Calu3 (cell line): ENCODE data around the gene LAS1L. TPM values are rescaled to one million over a fixed set of nuclear protein-coding genes. Genes with fewer than 3 reads are reported as not detected.
"Not testable (repeated sequence)": the region's sequence is repeated elsewhere in the genome, so short reads cannot be mapped to it uniquely, and the experiment has no call there.

Source experiments
- BruUV-seq: library from RNA; stranded (reverse); fragments of 400-500 nt; replicated peaks from 2 replicates; lab custom pipeline; 2021; lab: Mats Ljungman, UMichigan
- CTCF ChIA-PET: fragments of 300-600 bp; sonication (Branson Sonifier 250); formaldehyde crosslinking; loops from one replicate; lab custom pipeline; 2022; ENCODE audit warnings: antibody characterized with exemption; lab: Charles Lee
- DNase-seq: peaks from one replicate; pipeline ENCODE4 v3.0.0; 2022
- H3K27ac Mint-ChIP-seq: one replicate; pipeline ENCODE4 v1.8.0; 2022; ENCODE audit warnings: mixed read lengths; ENCODE audit not compliant: unreplicated experiment
- H3K27me3 Mint-ChIP-seq: one replicate; pipeline ENCODE4 v1.8.0; 2022; ENCODE audit warnings: mixed read lengths; ENCODE audit not compliant: unreplicated experiment
- H3K36me3 Mint-ChIP-seq: one replicate; pipeline ENCODE4 v1.8.0; 2022; ENCODE audit warnings: mild to moderate bottlenecking, moderate library complexity, mixed read lengths; ENCODE audit not compliant: insufficient read depth, unreplicated experiment
- H3K4me1 Mint-ChIP-seq: one replicate; pipeline ENCODE4 v1.8.0; 2022; ENCODE audit warnings: mild to moderate bottlenecking, low read depth, mixed read lengths; ENCODE audit not compliant: unreplicated experiment
- H3K4me3 Mint-ChIP-seq: one replicate; pipeline ENCODE4 v1.8.0; 2022; ENCODE audit warnings: mild to moderate bottlenecking, low read depth, moderate library complexity, mixed read lengths; ENCODE audit not compliant: unreplicated experiment
- H3K9me3 Mint-ChIP-seq: one replicate; pipeline ENCODE4 v1.8.0; 2022; ENCODE audit warnings: low read depth, mixed read lengths; ENCODE audit not compliant: unreplicated experiment
- intact Hi-C: fragments of 100-400 bp; cut with micrococcal nuclease; formaldehyde crosslinking; loops from one replicate; pipeline ENCODE4 v1.10.0; 2022; ENCODE audit not compliant: unreplicated experiment
- total RNA-seq: library from RNA; stranded (reverse); gene quantifications from 2 replicates; pipeline ENCODE4 v1.2.3, GENCODE V29; 2022
- TF ChIP-seq, protein P1 (sequence below): fragments of 200-600 bp; IDR thresholded peaks from one replicate; pipeline ENCODE4 v1.8.0; 2022; ENCODE audit warnings: antibody characterized with exemption; ENCODE audit not compliant: unreplicated experiment

Gene LAS1L
- total RNA-seq, 1 experiment from 2014 or later = 55.2 TPM

DNA sequence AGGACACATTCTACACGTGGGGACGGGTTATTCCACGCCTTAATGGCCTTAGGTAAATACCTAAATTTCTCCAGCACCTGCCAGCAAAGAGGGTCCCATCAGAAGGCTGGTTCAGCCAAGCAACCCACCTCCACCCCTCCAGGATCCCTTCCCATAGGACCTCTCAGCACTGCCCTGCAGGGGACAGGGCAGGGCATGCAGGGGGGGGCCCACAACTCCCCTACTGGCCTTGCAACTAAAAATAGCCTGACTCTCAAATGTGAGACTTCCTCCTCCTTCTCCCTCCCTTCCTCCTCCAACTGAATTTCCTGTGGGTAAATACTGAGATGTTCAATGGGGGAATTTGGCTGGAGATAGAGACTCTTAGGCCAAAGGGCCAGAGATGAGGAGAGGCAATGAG is 6.3 kb downstream of the LAS1L start:
- peaks cover 10% of the 10 kb centered on the region for H3K4me1 Mint-ChIP-seq
- intact Hi-C loops = no loop called here
- TF ChIP-seq, protein P1, sequence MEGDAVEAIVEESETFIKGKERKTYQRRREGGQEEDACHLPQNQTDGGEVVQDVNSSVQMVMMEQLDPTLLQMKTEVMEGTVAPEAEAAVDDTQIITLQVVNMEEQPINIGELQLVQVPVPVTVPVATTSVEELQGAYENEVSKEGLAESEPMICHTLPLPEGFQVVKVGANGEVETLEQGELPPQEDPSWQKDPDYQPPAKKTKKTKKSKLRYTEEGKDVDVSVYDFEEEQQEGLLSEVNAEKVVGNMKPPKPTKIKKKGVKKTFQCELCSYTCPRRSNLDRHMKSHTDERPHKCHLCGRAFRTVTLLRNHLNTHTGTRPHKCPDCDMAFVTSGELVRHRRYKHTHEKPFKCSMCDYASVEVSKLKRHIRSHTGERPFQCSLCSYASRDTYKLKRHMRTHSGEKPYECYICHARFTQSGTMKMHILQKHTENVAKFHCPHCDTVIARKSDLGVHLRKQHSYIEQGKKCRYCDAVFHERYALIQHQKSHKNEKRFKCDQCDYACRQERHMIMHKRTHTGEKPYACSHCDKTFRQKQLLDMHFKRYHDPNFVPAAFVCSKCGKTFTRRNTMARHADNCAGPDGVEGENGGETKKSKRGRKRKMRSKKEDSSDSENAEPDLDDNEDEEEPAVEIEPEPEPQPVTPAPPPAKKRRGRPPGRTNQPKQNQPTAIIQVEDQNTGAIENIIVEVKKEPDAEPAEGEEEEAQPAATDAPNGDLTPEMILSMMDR = no peak
- H3K27ac Mint-ChIP-seq = no peak overlapping the region
- H3K4me3 Mint-ChIP-seq = no peak overlapping the region
- CTCF ChIA-PET = no interaction called here
- no peaks in the 10 kb centered on the region for H3K27me3 Mint-ChIP-seq
- BruUV-seq = no TSS peak
- H3K36me3 Mint-ChIP-seq = peaks cover 32% of the 10 kb centered on the region
- no peak for DNase-seq
- no peaks in the 10 kb centered on the region for H3K9me3 Mint-ChIP-seq

DNA sequence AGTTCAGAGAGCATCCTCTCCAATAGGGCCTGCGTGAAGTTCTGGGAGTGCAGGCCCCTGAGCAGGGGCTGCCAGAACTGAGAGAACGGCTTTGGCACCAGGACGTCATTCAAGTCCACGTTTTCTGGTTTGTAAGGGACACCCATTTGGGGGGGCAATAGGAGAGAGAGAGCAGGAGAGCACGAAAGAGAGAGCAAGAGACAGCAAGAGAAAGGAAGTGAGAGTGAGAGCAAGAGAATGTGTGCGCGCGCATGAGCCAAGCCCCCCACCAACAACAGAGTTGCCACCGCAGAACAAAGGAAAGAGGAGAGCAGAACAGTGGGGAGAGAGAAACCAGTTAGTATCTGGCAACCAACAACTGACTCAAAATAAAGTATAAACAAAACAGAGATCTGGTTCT is 10.4 kb downstream of the LAS1L start:
- no TSS peak for BruUV-seq
- Mint-ChIP-seq H3K9me3 (no peaks in the 10 kb centered on the region), H3K4me1 (no peaks in the 10 kb centered on the region), H3K27ac (no peak overlapping the region), H3K36me3 (peaks cover 27% of the 10 kb centered on the region), H3K27me3 (no peaks in the 10 kb centered on the region), H3K4me3 (no peak overlapping the region)
- CTCF ChIA-PET = no interaction called here
- intact Hi-C loops = no loop called here
- DNase-seq = no peak
- TF ChIP-seq, protein P1 = no peak

DNA sequence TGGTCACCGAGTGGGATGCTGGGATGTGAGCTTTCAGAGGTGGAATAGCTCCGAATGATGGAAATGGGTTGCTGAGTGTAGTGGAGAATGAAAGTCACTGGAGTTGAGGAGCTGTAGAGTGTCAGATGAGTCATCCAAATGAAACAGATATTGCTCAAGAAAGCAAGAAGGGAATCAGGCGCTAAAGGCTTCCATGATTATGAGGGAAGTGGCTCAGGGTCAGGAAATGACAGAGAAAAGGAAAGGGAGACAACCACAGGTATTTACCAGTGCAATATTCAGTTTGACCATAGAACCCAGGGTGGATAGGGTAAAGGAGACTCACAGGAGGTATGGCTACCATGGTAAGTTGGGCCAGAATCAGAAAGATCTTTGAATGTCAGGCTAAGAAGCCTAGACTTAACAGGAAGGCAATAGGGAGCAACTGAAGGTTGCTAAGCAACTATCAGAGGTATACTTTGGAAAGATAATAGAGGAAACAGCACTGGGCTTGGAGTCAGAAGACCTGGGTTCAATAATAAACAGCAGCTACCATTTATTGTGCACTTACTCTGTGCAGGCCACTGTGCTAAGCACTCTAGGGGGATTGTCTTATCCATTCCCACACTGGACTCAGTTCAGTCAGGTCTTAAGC is 11.7 kb downstream of the LAS1L start:
- Mint-ChIP-seq H3K27me3 (no peaks in the 10 kb centered on the region), H3K27ac (no peak overlapping the region), H3K36me3 (peaks cover 32% of the 10 kb centered on the region), H3K4me3 (no peak overlapping the region), H3K4me1 (no peaks in the 10 kb centered on the region), H3K9me3 (no peaks in the 10 kb centered on the region)
- intact Hi-C loops = no loop called here
- no peak for DNase-seq
- no TSS peak for BruUV-seq
- CTCF ChIA-PET = no interaction called here
- TF ChIP-seq, protein P1 = no peak

DNA sequence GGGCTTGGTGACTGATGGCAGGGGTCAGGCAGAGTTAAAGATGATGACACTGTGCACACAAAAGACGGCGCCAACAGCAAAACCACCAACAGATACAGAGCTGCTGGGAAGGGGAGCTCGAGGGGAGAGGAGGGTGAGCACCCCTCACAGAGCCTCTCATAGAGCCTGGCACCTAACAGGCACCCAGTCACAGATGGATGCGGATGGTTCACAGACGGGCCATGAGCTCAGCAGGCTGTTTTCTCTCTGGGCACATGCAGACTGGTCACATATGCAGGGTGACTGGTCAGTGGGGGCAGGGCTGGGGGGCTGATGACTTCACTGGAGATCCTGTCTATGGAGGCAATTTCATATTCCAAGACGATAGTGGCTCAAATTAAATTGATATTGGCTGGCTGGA is 15.1 kb downstream of the LAS1L start:
- H3K4me1 Mint-ChIP-seq, CTCF ChIA-PET, H3K9me3 Mint-ChIP-seq, BruUV-seq, DNase-seq, H3K4me3 Mint-ChIP-seq, H3K27ac Mint-ChIP-seq, intact Hi-C loops, H3K27me3 Mint-ChIP-seq: not testable (repeated sequence)
- H3K36me3 Mint-ChIP-seq = peaks cover 25% of the 10 kb centered on the region

GRCh38 chrX:65518980-65519379 is 15.6 kb downstream of the LAS1L start:
- DNase-seq, H3K4me1 Mint-ChIP-seq, intact Hi-C loops, BruUV-seq, CTCF ChIA-PET, H3K27ac Mint-ChIP-seq, H3K4me3 Mint-ChIP-seq, H3K27me3 Mint-ChIP-seq, H3K9me3 Mint-ChIP-seq: not testable (repeated sequence)
- peaks cover 25% of the 10 kb centered on the region for H3K36me3 Mint-ChIP-seq
